Fibroblast of the aortic adventitia (primary cell): ENCODE data around the gene ZNFX1. TPM values are rescaled to one million over a fixed set of nuclear protein-coding genes. Genes with fewer than 3 reads are reported as not detected.
"Not testable (repeated sequence)": the region's sequence is repeated elsewhere in the genome, so short reads cannot be mapped to it uniquely, and the experiment has no call there.

ENCODE experiments used
- DNase-seq: peaks from one replicate; pipeline ENCODE4 v3.0.0-alpha.2; 2010; ENCODE audit warnings: low read depth
- H3K4me3 ChIP-seq: 2 replicates; pipeline ENCODE4 v1.5.1; 2011; ENCODE audit warnings: low read depth, mild to moderate bottlenecking, control low read depth, low read length, moderate library complexity
- CTCF ChIP-seq: IDR thresholded peaks from 2 replicates; pipeline ENCODE4 v1.5.1; 2011; ENCODE audit warnings: mild to moderate bottlenecking, low read length, control low read depth, inconsistent platforms; ENCODE audit not compliant: insufficient read depth
- total RNA-seq: library from RNA; depleted of rRNA; stranded (reverse); fragments of >200 nt; gene quantifications from 2 replicates; pipeline ENCODE4 v1.2.3, GENCODE V29; 2012; ENCODE audit warnings: low replicate concordance

The ZNFX1 gene
- total RNA-seq, 1 donor, result 54.5 TPM

- no peak overlapping the region for H3K4me3 ChIP-seq
- DNase-seq, result no peak
- TF ChIP-seq CTCF, result no peak
Measured at GRCh38 chr20:49225896-49226295, 52.0 kb downstream of the ZNFX1 start.

GRCh38 chr20:49219924-49220831 lies 57.7 kb downstream of the ZNFX1 start:
- peak overlapping the region; percentile 100 for H3K4me3 ChIP-seq
- peak; percentile 3 for DNase-seq
- TF ChIP-seq CTCF, result no peak

DNA sequence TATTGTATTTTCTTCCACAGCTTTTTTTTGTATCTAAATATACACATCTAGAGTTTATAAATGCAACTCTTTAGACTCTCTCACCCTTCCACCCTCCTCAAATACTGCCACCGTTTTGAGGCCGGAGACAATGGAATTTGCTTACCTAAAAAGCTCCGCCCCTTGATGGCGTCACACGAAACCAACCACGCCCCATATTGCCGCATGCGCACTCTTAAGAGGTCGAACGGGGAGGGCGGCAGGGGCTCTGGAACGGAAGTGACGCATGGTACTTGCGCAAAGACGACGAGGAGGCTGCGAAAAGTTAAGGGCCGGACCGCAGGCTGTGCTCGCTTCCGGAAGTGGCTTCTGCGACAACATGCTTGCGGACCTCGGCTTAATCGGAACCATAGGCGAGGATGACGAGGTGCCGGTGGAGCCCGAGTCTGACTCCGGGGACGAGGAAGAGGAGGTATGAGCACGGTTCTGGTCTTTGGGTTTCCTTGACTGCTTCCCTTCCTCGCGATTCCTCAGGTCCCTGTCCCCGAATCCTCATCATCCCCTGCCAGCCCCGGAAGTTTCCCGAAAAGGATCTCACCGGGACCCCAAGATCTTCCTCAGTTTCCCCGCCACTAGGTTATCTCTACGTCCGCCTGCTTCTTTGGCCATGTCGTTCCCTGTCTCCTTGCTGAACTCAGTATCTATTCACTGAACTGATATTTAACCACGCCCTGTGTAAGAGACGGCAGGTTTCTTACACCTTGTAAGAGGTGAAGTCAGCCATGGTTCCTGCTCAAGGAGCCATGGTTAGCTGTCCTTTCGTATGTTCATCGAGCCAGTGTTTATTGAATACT lies 58.5 kb downstream of the ZNFX1 start, which contains the start of gene DDX27:
TSS of gene DDX27 (plus strand) at position 326 of the 833 bp plus-strand sequence. CDS start at position 359, 33 bp downstream.
- peak; percentile 99 for DNase-seq
- peak within 1 kb of the TSS; percentile 100 for H3K4me3 ChIP-seq
- TF ChIP-seq CTCF, result no peak

GRCh38 chr20:49218739-49219090 lies 59.1 kb downstream of the ZNFX1 start:
- not testable (repeated sequence) for DNase-seq
- H3K4me3 ChIP-seq, result peak overlapping the region; percentile 6

GRCh38 chr20:49216991-49217578 lies 60.8 kb downstream of the ZNFX1 start:
- peak; percentile 93 for DNase-seq
- TF ChIP-seq CTCF, result peak; percentile 87
- no peak overlapping the region for H3K4me3 ChIP-seq

DNA sequence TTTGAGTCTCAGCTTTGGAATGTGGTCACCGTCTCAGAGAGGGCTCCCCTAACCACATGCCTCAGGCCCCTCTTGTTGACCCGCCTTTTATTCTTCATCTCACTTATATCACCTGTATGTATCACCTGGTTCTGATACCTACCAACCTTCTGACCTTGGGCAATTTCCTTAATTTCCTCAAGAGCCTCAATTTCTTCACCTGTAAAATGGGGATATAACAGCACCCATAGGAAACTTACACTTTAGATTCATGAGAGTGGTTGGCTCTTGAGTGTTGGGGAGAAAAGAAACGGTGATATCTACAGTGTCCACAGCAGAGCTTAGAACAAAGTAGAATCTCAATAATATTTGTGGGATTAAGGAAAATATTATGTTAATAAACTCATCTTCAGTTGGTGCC lies 62.6 kb downstream of the ZNFX1 start:
- TF ChIP-seq CTCF, result no peak
- DNase-seq, result no peak
- H3K4me3 ChIP-seq, result no peak overlapping the region

- H3K4me3 ChIP-seq, result no peak overlapping the region
- TF ChIP-seq CTCF, result no peak
- DNase-seq, result no peak
Measured at GRCh38 chr20:49214571-49214970, 63.3 kb downstream of the ZNFX1 start.
